Stimulated activated CD4-positive, alpha-beta T cell treated with anti-CD3 and anti-CD28 coated beads, Interleukin-2, amount 100 ng/mL, for 48 hours (primary cell): ENCODE data around the gene BLOC1S4.
"Not testable (repeated sequence)": the region's sequence is repeated elsewhere in the genome, so short reads cannot be mapped to it uniquely, and the experiment has no call there.

Experiments
- DNase-seq, 2 donors: peaks; one replicate each; pipeline ENCODE4 v3.0.0-alpha.2; 2020

Gene BLOC1S4

GRCh38 chr4:6718932-6719610 lies 3.1 kb downstream of the BLOC1S4 start:
- no peak for DNase-seq

GRCh38 chr4:6719611-6720179 lies 3.7 kb downstream of the BLOC1S4 start:
- DNase-seq: no peak

GRCh38 chr4:6720202-6720699 lies 4.3 kb downstream of the BLOC1S4 start:
- peak; percentile 85 to 87 for DNase-seq

GRCh38 chr4:6721121-6721520 lies 5.1 kb downstream of the BLOC1S4 start:
- no peak for DNase-seq

GRCh38 chr4:6722891-6723290 lies 6.9 kb downstream of the BLOC1S4 start:
- DNase-seq: no peak

GRCh38 chr4:6723851-6724250 lies 7.9 kb downstream of the BLOC1S4 start:
- DNase-seq: no peak

GRCh38 chr4:6724421-6725111 lies 8.6 kb downstream of the BLOC1S4 start:
- DNase-seq: no peak

GRCh38 chr4:6725427-6725961 lies 9.5 kb downstream of the BLOC1S4 start:
- DNase-seq: not testable (repeated sequence)

GRCh38 chr4:6727081-6727942 lies 11.3 kb downstream of the BLOC1S4 start:
- DNase-seq: no peak

- no peak for DNase-seq
Observed at GRCh38 chr4:6727943-6728250, 11.9 kb downstream of the BLOC1S4 start.

- DNase-seq: no peak
Observed at GRCh38 chr4:6728320-6729029, 12.5 kb downstream of the BLOC1S4 start.

GRCh38 chr4:6730603-6731317 lies 14.8 kb downstream of the BLOC1S4 start:
- DNase-seq: no peak

- no peak for DNase-seq
Observed at GRCh38 chr4:6731318-6731675, 15.3 kb downstream of the BLOC1S4 start.

GRCh38 chr4:6731780-6732179 lies 15.8 kb downstream of the BLOC1S4 start:
- no peak for DNase-seq

- no peak for DNase-seq
Observed at GRCh38 chr4:6732441-6733357, 16.7 kb downstream of the BLOC1S4 start.

- no peak for DNase-seq
Observed at GRCh38 chr4:6733358-6734164, 17.6 kb downstream of the BLOC1S4 start.

GRCh38 chr4:6734165-6734786 lies 18.3 kb downstream of the BLOC1S4 start:
- no peak for DNase-seq

- no peak for DNase-seq
Observed at GRCh38 chr4:6739920-6740319, 23.9 kb downstream of the BLOC1S4 start.

GRCh38 chr4:6740347-6740746 lies 24.4 kb downstream of the BLOC1S4 start:
- DNase-seq: no peak
